GM19324 (cell line): ENCODE results near the gene COG5.
"Not testable (repeated sequence)": the region's sequence is repeated elsewhere in the genome, so short reads cannot be mapped to it uniquely, and the experiment has no call there.

Source experiments
- ATAC-seq: cut with Tn5 transposase; IDR thresholded peaks from one replicate; pipeline ENCODE4 v1.9.1; 2021; ENCODE audit warnings: mild to moderate bottlenecking, moderate library complexity; ENCODE audit not compliant: unreplicated experiment, low FRiP score

COG5 gene

DNA sequence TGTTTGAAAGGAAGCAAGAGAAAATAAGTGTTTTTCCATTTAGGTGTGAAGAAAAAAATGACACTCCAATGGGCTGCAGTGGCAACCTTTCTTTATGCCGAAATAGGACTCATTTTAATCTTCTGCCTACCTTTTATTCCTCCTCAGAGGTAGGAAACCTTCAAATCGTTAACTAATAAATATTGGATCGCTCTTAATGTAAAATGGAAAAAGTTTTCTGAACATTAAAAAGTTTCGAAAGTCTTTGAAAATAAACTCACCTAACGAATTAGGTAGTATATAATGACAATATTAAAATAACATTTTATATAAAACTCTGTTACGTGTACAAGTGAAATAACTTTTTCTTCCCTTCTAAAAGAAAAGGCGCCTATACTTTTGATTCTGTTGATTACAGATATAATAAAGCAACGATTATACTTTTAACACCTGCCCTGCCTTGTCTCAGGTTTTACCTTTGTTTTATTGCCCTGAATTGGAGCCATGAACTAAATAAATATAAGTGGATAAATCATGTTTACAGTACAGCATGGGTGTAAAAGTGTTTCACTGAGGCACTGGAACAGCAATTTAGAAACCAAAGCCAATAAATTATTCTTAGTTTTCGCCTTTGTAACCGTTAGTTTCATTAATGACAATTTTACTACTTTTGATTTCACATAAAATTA lies 17.1 kb upstream of the COG5 start:
- ATAC-seq: no peak

DNA sequence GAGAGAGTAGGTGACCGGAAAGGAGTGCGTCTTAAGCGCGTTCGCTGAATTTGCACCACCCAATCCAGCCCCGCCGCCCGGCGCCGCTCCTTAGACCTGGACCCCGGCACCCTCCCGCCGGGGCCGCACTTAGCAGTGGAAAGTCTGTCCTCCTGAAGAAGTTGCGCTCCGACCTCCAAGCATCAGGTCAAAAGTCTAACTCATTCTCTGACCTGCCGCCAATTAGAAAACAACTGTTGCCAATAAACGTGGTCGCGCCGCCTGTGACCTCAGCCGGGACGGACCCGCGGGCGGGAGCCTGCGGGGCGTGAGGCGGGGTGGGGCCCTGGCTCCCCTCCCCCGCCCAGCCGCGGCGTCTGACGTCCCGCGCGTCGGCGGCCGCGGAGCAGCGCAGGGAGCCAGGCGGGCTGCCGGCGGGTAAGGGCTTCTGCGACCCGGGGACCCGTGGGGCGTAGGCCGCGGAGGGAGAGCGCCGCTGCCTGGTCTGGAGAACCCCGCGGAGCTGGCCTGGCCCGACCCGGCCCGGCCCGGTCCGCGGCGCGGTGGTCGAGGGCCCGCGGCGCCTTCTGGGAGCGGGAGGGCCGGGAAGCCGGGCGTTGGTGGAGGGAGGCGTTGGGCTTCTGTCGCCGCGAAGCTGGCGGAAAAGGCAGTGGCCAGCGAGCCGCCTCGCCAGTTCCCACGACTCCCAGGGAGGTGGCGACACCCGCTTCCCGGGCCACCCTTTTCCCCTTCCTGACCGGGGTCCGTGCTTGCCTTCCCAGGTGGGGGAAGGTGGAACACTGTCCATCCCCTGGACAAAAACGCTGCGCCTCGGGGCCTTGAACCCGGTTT lies 16.4 kb upstream of the COG5 start, which contains the start of gene BCAP29:
BCAP29 (plus strand) TSS at position 362 of the 831 bp plus-strand sequence. CDS start 527 bp downstream, outside the sequence.
- ATAC-seq: peak; percentile 94

DNA sequence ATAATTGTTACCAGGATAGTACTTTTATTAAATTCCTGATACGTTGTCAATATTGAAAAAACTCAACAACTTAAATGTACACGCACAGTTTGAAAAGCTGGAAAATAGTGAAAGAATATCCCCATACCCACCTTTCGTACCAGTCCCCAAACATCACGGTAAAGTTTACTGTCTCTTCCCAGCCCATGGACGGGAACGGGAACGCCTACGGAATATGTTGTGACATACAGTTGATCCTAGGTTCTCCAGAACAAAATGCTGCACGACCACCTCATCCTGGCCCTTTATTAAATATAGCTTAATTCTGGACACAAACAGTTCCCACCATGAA lies 15.8 kb upstream of the COG5 start:
- ATAC-seq: no peak

DNA sequence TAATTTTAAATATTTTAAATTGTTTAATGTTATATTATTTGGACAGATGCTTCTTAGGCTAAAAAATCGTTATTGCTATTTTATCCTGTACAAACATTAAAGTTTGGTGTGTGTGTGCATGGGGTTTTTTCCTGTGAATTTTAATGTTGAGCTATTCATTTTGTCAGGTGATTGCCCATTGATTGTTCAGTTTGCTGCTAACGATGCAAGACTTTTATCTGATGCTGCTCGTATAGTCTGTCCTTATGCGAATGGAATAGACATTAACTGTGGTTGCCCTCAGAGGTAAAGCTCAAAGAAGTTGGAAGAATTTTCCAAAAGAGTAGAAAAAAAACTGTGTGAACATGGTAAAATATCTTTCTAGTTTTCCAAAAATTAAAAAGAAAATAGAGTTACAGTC lies 9.8 kb upstream of the COG5 start:
- ATAC-seq: no peak

DNA sequence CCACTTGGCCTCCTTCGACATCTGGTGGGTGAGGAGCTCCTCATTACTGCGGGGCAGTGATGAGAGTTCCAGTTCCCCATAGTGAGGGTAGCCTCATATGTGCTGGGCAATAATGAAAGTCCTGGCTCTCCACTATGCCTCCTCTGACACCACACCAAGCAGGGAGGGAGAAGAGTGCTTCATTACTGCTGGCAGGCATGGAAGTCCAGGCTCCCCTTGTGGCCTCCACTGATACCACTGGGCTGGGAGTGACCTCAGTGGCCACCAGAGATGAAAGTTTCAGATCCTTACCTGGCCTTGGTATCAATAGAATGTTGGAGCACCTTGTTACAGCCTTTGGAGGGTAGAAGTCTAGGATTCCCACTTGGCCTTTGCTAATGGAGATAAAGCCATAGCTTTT lies 6.6 kb upstream of the COG5 start:
- no peak for ATAC-seq

DNA sequence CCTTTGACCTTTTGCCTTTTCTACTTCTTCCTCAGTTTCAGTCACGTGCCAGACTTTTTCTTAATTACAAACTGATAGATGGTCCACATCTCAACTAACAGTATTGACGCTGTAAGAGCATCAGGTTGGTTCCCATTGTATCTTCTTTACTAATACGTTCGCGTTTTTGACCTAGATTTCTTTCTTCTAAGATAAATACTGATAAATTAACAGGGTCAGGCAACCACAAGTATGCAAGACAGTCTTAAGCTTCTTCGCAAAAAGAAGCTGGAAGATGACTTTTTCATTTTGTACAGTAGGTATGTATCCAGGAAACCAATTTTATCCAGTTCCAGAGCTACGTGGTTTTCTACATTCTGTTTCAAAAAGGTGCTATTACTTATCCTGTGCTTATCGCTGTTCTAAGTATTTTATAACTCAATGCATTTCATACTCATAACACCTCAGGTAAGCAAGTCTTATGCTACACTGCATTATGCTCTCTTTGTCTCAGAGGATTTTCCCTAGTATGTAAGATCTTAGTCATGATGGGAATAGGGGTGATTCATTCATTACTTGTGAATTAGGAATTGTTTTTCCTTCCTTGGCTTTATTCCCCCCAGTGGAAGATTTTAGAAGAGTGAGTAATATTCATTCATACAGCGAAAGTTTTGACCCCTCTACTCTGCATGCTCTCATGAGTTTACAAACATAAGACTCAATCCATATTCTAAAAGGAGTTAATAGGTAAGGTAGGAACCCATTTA lies 1.0 kb upstream of the COG5 start:
- no peak for ATAC-seq

DNA sequence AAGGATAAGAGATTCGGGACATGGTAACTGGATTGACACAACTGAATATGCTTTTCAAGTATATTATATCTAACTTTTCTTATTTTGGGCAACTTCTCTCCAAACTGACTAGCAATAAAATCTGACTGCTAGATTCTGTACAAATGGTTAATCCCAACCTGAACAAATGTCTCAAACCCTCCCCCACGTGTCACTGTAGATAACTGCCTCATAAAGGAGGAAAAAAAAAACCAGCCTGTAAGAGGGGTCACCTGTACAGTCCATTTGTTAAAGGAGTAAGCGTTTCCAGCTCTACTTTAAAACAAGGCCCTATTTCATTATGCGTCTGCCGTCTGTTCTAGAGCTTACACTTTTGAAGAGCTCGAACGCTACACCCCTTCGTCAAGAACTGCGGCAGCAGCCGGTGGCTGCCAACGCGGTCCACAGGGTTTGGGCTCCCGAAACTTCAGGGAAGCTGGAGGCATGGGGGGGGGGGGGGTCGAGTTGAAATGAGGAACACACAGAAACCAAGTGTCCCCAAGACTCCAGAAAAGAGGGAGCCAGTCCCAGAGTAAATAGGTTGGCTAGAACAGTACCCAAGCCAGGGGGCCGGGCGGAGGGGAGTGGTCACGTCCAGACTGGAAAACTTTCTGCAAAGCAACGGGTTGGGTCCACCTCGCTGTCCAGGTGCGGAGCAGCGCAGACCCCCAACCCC lies 492 bp downstream of the COG5 start:
- ATAC-seq: peak; percentile 62

DNA sequence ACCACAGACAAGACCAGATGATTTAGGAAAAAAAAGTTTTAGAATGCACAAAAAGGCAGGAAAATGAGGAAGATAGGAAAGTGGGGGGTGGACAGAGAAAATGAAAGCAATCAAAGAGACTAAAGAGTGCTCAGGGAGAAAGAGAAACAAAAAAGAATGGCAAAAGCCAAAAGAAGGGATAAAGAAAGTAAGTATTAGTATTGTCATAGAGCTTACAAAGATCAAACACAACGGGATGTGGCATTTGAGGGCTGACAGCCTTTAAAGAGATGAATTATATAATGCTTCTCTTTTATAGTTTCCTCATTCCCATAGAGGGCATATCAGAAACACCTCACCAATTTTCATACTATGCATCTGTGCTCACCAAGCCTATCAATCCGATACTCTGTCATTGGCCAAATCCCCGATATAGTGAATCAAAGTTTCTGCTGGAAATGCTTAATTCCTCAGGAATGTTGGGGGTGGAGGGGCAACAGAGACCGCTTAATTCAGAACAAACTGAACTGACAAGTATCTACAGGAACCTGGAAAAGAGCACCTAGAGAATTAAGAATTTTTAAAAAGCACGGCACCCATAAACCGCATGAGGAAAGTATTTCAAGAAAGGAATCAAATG lies 2.7 kb downstream of the COG5 start:
- ATAC-seq: no peak

DNA sequence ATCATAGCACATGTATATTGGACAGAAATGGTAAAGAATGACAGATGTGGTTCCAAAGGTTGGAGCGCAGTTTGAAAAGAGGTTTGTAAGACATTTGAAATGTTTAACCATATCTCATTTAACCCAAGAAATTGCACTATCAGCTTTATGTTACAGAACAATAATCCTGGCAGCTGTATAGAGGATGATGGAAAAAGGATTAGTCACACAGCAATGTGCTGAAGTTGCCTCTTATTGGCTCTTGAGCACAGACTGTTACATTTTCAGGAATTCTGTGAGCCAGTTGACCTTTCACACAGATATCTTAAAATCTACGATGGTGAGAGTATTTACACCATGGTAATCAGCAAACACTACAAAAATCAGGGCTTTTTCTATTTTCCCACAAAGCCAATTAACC lies 3.9 kb downstream of the COG5 start:
- ATAC-seq: no peak

DNA sequence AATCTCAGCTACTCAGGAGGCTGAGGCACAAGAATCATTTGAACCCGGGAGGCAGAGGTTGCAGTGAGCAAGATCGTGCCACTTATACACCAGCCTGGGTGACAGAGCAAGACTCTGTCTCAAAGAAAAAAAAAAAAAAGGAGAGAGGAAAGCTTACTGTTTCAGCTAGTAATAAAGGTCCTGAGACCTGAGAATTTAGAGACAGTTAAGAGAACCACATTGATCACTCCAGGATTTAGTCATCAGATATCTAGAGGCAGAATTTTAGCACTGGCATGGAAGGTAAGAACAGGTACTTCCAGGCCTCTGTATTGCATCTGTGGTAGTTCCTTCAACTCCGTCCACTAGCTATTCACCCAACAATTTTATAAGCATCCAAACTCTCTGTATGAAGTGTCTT lies 7.8 kb downstream of the COG5 start:
- ATAC-seq: no peak

DNA sequence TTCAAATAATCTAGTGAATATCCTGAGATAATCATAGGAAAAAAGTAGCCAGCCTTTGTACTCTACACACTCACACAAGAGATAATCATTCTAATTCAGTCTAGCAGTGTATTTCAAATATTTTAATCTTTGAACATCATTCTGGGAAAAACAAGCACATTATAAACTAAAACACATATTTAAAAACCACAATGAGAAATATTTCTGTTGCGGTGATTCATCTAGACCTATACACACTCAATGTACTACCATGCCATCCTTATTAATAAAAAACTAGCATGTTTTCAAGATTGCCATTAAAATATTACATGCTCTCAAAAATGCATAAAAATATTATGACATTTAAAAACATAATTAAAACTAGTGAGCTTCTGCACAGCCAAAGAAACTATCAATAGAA lies 11.8 kb downstream of the COG5 start:
- ATAC-seq: no peak

DNA sequence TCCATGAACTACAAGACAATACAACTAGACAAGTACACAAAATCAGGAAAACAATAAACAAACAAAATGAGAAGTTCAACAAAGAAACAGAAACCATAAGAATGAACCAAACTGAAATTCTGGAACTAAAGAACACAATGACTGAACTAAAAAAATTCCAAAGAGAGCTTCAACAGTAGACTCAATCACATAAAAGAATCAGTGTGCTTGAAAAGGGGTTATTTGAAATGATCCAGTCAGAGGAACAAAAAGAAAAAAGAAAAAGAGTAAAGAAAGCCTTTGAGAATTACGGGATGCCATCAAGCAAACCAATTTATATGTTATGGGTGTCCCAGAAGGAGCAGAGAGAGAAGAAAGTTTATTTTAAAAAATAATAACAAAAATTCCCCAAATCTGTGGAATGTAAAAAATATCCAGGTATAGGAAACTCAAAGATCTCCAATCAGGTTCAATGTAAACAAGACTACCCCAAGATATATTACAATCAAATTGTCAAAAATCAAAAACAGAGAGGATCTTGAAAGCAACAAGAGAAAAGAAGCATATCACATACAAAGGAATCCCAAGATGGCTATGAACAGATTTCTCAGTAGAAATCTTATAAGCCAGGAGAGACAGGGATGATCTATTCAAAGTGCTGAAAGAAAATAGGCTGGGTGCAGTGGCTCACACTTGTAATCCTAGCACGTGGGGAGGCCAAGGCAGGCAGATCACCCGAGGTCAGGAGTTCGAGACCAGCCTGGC lies 18.7 kb downstream of the COG5 start:
- ATAC-seq: no peak

DNA sequence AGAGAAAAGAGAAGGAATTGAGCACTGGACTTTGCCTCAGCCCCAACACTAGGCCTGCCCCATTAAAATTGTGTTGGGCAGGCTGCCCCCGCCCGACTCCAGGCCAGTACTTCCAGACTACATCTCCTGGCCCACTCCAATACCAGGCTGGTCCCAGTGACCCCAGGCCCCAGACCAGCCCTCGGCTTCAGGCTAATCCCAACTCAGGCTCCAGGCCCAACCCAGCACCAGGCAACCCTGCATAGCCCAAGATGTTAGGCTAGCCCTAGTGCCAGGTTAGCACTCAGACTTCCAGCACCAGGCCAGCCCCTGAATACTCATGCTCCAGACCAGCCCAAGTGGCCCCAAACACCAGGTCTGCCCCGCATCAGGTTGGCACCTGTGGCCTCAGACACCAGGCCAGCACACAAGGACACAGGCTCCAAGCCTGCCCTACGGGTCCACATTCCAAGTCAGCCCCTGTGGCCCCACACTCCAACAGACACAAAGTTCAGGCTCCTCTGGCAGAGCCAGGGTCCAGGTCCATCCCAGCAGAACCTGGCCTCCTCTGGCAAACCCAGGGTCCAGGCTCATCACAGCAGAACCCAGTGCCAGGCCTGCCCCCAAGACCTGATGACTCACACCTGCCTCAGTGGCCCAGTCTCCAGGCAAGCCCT lies 20.3 kb downstream of the COG5 start:
- ATAC-seq: no peak

DNA sequence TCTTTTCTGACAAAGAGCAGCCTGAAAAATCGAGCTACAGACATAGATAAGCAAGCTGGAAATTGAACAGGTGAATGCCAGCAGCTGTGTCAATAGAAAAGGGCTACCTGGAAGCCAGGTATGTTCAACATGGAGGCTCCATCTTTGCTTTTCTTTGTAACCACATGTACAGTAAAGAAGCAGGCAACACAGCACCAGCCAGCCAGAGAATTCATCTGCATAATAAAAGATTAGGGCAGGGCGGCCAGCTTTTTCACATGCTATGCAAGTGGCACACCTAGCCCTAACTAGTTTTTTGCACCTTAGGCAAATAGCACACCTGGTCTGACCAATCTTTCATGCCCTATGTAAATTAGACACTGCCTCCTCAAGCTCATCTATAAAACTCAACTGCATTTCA lies 25.7 kb downstream of the COG5 start:
- ATAC-seq: no peak

DNA sequence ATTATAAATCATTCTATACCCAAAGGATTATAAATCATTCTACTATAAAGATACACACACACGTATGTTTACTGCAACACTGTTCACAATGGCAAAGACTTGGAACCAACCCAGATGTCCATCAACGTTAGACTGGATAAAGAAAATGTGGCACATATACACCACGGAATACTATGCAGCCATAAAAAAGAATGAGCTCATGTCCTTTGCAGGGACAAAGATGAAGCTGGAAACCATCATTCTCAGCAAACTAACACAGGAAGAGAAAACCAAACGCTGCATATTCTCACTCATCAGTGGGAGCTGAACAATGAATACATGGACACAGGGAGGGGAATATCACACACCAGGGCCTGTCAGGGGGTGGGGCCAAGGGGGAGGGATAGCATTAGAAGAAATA lies 26.5 kb downstream of the COG5 start:
- not testable (repeated sequence) for ATAC-seq

DNA sequence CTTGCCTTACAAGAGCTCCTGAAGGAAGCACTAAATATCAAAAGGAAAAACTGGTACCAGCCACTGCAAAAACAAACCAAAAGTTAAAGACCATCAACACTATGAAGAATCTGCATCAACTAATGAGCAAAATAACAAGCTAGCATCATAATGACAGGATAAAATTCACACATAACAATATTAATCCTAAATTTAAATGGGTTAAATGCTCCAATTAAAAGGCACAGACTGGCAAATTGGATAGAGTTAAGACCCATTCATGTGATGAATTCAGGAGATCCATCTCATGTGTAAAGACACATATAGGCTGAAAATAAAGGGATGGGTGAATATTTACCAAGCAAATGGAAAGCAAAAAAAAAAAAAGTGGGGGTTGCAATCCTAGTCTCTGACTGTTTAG lies 29.6 kb downstream of the COG5 start:
- ATAC-seq: no peak

DNA sequence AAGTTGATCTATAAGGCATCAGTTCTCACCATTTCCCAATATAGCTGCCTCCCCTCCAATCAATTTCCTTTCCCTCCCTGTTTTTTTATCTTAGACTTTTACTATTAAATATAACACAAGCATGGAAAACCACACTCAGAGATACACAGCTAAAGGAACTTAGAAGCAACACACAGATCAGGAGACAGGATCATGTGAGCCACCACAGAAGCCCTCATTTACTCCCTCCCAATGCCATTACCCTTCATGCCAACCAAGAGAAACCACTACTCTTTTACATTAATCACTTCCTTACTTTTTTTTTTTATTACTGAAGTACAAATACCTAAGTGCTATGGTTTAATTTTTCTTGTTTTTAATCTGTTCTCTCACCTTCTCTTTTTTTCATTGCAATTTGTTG lies 33.0 kb downstream of the COG5 start:
- ATAC-seq: no peak

DNA sequence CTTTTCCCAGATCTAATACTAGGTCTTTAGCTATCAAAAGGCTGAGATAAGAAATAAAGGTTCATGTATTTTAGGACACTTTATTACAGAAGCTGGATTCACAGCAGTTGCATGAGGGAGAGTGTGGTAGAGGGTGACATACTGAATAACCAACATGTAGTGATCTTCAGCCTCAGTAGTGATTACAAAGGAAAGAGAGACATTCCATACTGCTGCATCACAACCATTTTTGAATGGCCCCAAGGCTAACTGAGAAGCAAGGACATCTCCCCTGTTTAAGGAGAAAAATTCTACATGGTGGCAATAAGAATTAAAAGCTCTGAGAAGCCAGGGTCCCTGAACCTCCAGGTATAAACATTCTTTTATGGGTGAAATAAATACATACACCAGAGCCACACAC lies 35.3 kb downstream of the COG5 start:
- ATAC-seq: no peak

DNA sequence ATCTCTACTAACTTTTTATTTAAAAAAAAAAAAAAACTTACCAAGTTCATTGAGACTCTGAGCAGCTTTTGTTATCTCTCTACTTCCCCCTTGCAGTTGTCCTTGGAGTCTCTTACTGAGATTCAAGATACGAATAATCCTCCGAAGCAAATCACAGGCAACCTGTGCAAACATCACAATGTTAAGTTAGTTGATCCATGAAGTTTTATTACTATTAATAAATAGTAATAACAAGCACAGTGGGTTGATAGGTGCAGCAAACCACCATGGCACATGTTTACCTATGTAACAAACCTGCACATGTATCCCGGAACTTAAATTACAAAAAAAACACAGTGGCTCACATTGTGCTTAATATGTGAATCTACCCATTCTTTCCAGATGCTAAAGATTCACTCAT lies 36.5 kb downstream of the COG5 start:
- no peak for ATAC-seq
